Activated CD8-positive, alpha-beta T cell treated with anti-CD3 and anti-CD28 coated beads, Interleukin-2, amount 10 ng/mL, durations not matched to agents 7 days and 5 days (primary cell): ENCODE measurements around the gene DAO. TPM values are rescaled to one million over a fixed set of nuclear protein-coding genes. Genes with fewer than 3 reads are reported as not detected.

Experiments used
- ATAC-seq: fragments of 150-1000 bp; cut with Tn5 transposase; one replicate; pipeline ENCODE4 v1.10.0; 2021; ENCODE audit warnings: moderate library complexity
- CTCF ChIA-PET: fragments of 350-600 bp; sonication (Branson Sonifier 250); formaldehyde crosslinking; loops from one replicate; lab custom pipeline; 2021; ENCODE audit warnings: antibody characterized with exemption; lab: Charles Lee
- POLR2A ChIA-PET: fragments of 350-600 bp; sonication (Branson Sonifier 250); formaldehyde crosslinking; loops from one replicate; lab custom pipeline; 2021; ENCODE audit warnings: antibody characterized with exemption; lab: Charles Lee
- DNase-seq: peaks from one replicate; pipeline ENCODE4 v3.0.0-alpha.2; 2020
- H3K27ac Mint-ChIP-seq: one replicate; pipeline ENCODE4 v1.8.0; 2021; ENCODE audit warnings: mild to moderate bottlenecking, mixed read lengths
- H3K27me3 Mint-ChIP-seq: one replicate; pipeline ENCODE4 v1.8.0; 2021; ENCODE audit warnings: low read depth, mixed read lengths
- H3K36me3 Mint-ChIP-seq: one replicate; pipeline ENCODE4 v1.8.0; 2021; ENCODE audit warnings: low read depth, mixed read lengths
- H3K4me1 Mint-ChIP-seq: one replicate; pipeline ENCODE4 v1.8.0; 2021; ENCODE audit warnings: low read depth, mixed read lengths
- H3K4me3 Mint-ChIP-seq: one replicate; pipeline ENCODE4 v1.8.0; 2021; ENCODE audit warnings: mild to moderate bottlenecking, mixed read lengths
- H3K9me3 Mint-ChIP-seq: one replicate; pipeline ENCODE4 v1.8.0; 2022; ENCODE audit warnings: mixed read lengths; ENCODE audit not compliant: insufficient read depth
- total RNA-seq, 2 experiments: library from RNA; stranded (reverse); gene quantifications; one replicate each; pipeline ENCODE4 v1.2.3, GENCODE V29; 2021

DAO gene
- total RNA-seq, 2 experiments from 2014 or later: not detected

- Mint-ChIP-seq H3K36me3 (no peaks in the 10 kb centered on the region), H3K27me3 (peaks cover 12% of the 10 kb centered on the region), H3K9me3 (no peaks in the 10 kb centered on the region), H3K4me1 (no peaks in the 10 kb centered on the region), H3K4me3 (no peak overlapping the region), H3K27ac (no peak overlapping the region)
- no peak for ATAC-seq
- POLR2A ChIA-PET: no interaction called here
- CTCF ChIA-PET: no interaction called here
- no peak for DNase-seq
Observed at GRCh38 chr12:108930155-108930554, 50.3 kb downstream of the DAO start.

GRCh38 chr12:108930756-108931155, 50.9 kb downstream of the DAO start:
- ChIA-PET POLR2A (no interaction called here), CTCF (no interaction called here)
- Mint-ChIP-seq H3K27ac (no peak overlapping the region), H3K36me3 (no peaks in the 10 kb centered on the region), H3K4me3 (no peak overlapping the region), H3K27me3 (peaks cover 12% of the 10 kb centered on the region), H3K9me3 (no peaks in the 10 kb centered on the region), H3K4me1 (no peaks in the 10 kb centered on the region)
- ATAC-seq (no peak), DNase-seq (no peak)

- H3K4me3 Mint-ChIP-seq: no peak overlapping the region
- CTCF ChIA-PET: no interaction called here
Observed at GRCh38 chr12:108933949-108934348, 54.1 kb downstream of the DAO start.

GRCh38 chr12:108935159-108935763, 55.4 kb downstream of the DAO start:
- Mint-ChIP-seq H3K4me1 (peaks cover 4% of the 10 kb centered on the region), H3K27ac (no peak overlapping the region), H3K9me3 (no peaks in the 10 kb centered on the region), H3K27me3 (peaks cover 13% of the 10 kb centered on the region), H3K4me3 (no peak overlapping the region), H3K36me3 (no peaks in the 10 kb centered on the region)
- POLR2A ChIA-PET: no interaction called here
- DNase-seq (no peak), ATAC-seq (no peak)
- CTCF ChIA-PET: no interaction called here

More at GRCh38 chr12:108933949-108934348, 54.1 kb downstream of the DAO start:
- Mint-ChIP-seq H3K27ac (no peak overlapping the region), H3K27me3 (peaks cover 16% of the 10 kb centered on the region), H3K9me3 (no peaks in the 10 kb centered on the region), H3K36me3 (no peaks in the 10 kb centered on the region), H3K4me1 (no peaks in the 10 kb centered on the region)
- ATAC-seq (no peak), DNase-seq (no peak)
- POLR2A ChIA-PET: no interaction called here

GRCh38 chr12:108938247-108938924, 58.5 kb downstream of the DAO start:
- Mint-ChIP-seq H3K4me1 (peaks cover 4% of the 10 kb centered on the region), H3K36me3 (no peaks in the 10 kb centered on the region), H3K27ac (no peak overlapping the region), H3K9me3 (no peaks in the 10 kb centered on the region), H3K4me3 (no peak overlapping the region), H3K27me3 (peaks cover 10% of the 10 kb centered on the region)
- ATAC-seq (no peak), DNase-seq (no peak)
- CTCF ChIA-PET: no interaction called here
- POLR2A ChIA-PET: no interaction called here

GRCh38 chr12:108939594-108939993, 59.7 kb downstream of the DAO start:
- no peaks in the 10 kb centered on the region for H3K9me3 Mint-ChIP-seq
- peaks cover 4% of the 10 kb centered on the region for H3K4me1 Mint-ChIP-seq
- no peaks in the 10 kb centered on the region for H3K36me3 Mint-ChIP-seq
- H3K4me3 Mint-ChIP-seq: no peak overlapping the region
- POLR2A ChIA-PET: no interaction called here
- DNase-seq (peak; percentile 37), ATAC-seq (peak; percentile 65)
- no peak overlapping the region for H3K27ac Mint-ChIP-seq
- CTCF ChIA-PET: interaction anchor here (1.2 to 2.0 kb wide), 2 partner anchors 11 to 275 kb away, joined by 3 to 12 read pairs; no protein-coding TSS in a partner anchor
- H3K27me3 Mint-ChIP-seq: peaks cover 4% of the 10 kb centered on the region

DNA sequence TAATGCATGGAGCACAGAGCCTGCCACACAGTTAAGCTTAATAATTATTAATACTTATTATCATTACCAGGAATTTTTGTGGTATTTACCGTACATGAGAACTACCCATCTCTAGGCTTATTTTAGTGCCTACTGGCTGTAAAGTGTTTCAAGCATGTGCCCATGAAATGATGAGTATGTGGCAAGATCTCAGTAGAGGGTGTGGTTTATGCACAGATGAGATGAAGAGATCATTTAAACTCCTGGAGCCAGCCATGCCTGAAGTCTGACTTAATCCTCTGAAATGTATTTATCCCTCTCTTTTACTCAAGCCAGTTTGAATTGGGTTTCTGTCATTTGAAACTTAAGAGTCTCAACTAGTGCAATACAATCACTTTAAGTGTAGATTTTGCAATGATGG, 60.2 kb downstream of the DAO start:
- Mint-ChIP-seq H3K36me3 (no peaks in the 10 kb centered on the region), H3K4me1 (peaks cover 4% of the 10 kb centered on the region), H3K27ac (no peak overlapping the region), H3K4me3 (no peak overlapping the region), H3K9me3 (no peaks in the 10 kb centered on the region), H3K27me3 (peaks cover 4% of the 10 kb centered on the region)
- no peak for DNase-seq
- no peak for ATAC-seq
- ChIA-PET CTCF (interaction anchor here (1.2 to 2.0 kb wide), 2 partner anchors 10 to 275 kb away, joined by 3 to 12 read pairs; no protein-coding TSS in a partner anchor), POLR2A (no interaction called here)

DNA sequence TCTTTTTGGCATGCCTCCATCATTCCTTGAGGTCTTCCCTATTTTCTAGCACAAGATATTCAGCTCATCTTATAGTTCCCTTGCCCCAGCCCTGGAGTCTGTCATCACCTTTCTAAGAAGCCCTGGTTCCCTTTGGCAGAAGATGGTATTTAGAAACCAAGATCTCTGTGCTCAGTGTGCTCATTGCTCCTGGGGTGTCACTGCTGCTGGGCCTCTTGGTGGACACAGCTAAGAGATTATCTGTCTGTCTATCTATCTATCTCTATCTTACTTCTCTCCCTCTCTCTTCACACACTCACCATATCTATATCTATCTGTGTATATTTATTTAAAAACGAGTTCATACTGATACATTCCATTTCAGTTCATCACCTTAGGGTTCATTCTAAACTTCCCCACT, 67.2 kb downstream of the DAO start:
- Mint-ChIP-seq H3K9me3 (no peaks in the 10 kb centered on the region), H3K4me1 (peaks cover 7% of the 10 kb centered on the region), H3K27me3 (peaks cover 16% of the 10 kb centered on the region), H3K36me3 (no peaks in the 10 kb centered on the region), H3K4me3 (no peak overlapping the region), H3K27ac (no peak overlapping the region)
- ChIA-PET POLR2A (no interaction called here), CTCF (interaction anchor here (1.0 kb wide), 1 partner anchor 10 kb away, joined by 3 read pairs; no protein-coding TSS in a partner anchor)
- DNase-seq (no peak), ATAC-seq (no peak)

- Mint-ChIP-seq H3K27me3 (peaks cover 18% of the 10 kb centered on the region), H3K4me3 (no peak overlapping the region), H3K27ac (no peak overlapping the region), H3K9me3 (no peaks in the 10 kb centered on the region), H3K36me3 (no peaks in the 10 kb centered on the region), H3K4me1 (peaks cover 7% of the 10 kb centered on the region)
- no peak for DNase-seq
- POLR2A ChIA-PET: no interaction called here
- CTCF ChIA-PET: no interaction called here
- ATAC-seq: no peak
Observed at GRCh38 chr12:108948367-108948766, 68.5 kb downstream of the DAO start.

GRCh38 chr12:108949976-108950375, 70.1 kb downstream of the DAO start:
- no peaks in the 10 kb centered on the region for H3K36me3 Mint-ChIP-seq
- no peak overlapping the region for H3K4me3 Mint-ChIP-seq
- no peak overlapping the region for H3K27ac Mint-ChIP-seq
- no peak for DNase-seq
- no peaks in the 10 kb centered on the region for H3K9me3 Mint-ChIP-seq
- H3K27me3 Mint-ChIP-seq: peaks cover 18% of the 10 kb centered on the region
- ChIA-PET POLR2A (no interaction called here), CTCF (interaction anchor here (1.0 to 2.1 kb wide), 14 partner anchors 10 to 386 kb away, joined by 3 to 39 read pairs (median 6); partner anchors contain the start of gene ALKBH2)
- H3K4me1 Mint-ChIP-seq: peaks cover 7% of the 10 kb centered on the region
- no peak for ATAC-seq
